ENCODE data around the gene HCLS1. TPM values are rescaled to one million over a fixed set of nuclear protein-coding genes. Genes with fewer than 3 reads are reported as not detected.

HCLS1 gene
- total RNA-seq, 1 experiment from 2014 or later = 203 TPM

DNA sequence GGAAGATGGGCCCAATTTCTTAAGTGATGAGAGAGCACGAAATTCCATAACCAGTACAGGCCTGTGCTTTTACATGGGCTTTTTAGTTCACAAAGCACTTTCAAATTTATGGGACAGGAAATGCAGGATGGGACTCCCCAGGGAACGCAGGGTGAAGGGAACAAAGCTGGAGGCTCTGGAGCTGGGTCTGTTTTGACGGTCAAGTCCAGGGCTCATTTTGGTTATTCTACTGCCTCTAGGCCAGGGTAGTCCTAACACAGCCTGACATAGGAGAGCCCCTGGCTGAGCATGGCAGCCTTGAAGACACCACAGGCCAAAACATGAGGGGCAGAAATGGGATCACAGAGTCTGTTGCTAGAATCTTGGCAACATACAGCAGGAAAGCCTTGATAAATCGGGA is 33.5 kb downstream of the HCLS1 start:
- H4K20me1 ChIP-seq (ENCODE audit: insufficient read depth, low read depth, low read length) = no peaks in the 10 kb centered on the region
- DNase-seq = no peak
- no peak overlapping the region for H3K9ac ChIP-seq (ENCODE audit: low read length)
- no peak overlapping the region for H3K27ac ChIP-seq (ENCODE audit: low read length)
- no peaks in the 10 kb centered on the region for H3K9me2 ChIP-seq (replicated peaks; ENCODE audit: insufficient read depth, low read length)
- H3K79me2 ChIP-seq (ENCODE audit: low read length) = no peaks in the 10 kb centered on the region
- H2AFZ ChIP-seq (ENCODE audit: low read length) = no peak overlapping the region
- no peaks in the 10 kb centered on the region for H3K4me1 ChIP-seq (ENCODE audit: low read length)
- H3K4me2 ChIP-seq (ENCODE audit: low read depth, low read length, poor library complexity, severe bottlenecking) = no peak overlapping the region
- no peak overlapping the region for H3K4me3 ChIP-seq (ENCODE audit: low read length)
- H3K27me3 ChIP-seq (ENCODE audit: low read length) = no peaks in the 10 kb centered on the region
- peaks cover 6% of the 10 kb centered on the region; the same call in 1 of the 2 replicates for H3K36me3 ChIP-seq (ENCODE audit: insufficient read depth, low read length)
- no peaks in the 10 kb centered on the region for H3K9me3 ChIP-seq (ENCODE audit: low read length)

DNA sequence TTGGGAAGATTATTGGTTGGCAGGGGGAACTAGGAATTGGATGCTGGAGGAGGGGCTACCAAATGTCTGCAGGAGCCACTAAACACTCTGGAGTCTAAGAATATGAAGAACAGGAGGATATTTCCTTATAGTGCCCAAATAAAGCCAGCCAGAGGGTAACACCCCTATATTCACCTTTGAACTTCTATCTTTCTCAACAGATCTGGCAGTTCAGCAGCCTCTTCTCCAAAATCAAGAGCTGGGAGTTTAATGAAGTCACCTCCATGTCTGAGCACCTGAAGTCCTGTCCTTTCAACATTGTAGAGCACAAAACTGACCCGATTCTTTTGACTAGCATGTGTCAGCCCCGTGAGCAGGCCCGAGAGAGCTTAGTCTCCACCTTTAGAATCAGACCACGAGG is 34.2 kb downstream of the HCLS1 start:
- no peaks in the 10 kb centered on the region for H4K20me1 ChIP-seq (ENCODE audit: insufficient read depth, low read depth, low read length)
- H3K27ac ChIP-seq (ENCODE audit: low read length) = no peak overlapping the region
- no peaks in the 10 kb centered on the region for H3K79me2 ChIP-seq (ENCODE audit: low read length)
- H3K4me2 ChIP-seq (ENCODE audit: low read depth, low read length, poor library complexity, severe bottlenecking) = no peak overlapping the region
- H3K27me3 ChIP-seq (ENCODE audit: low read length) = no peaks in the 10 kb centered on the region
- H2AFZ ChIP-seq (ENCODE audit: low read length) = no peak overlapping the region
- no peaks in the 10 kb centered on the region for H3K9me3 ChIP-seq (ENCODE audit: low read length)
- H3K36me3 ChIP-seq (ENCODE audit: insufficient read depth, low read length) = peaks cover under 1% of the 10 kb centered on the region; the same call in 1 of the 2 replicates
- no peak overlapping the region for H3K4me3 ChIP-seq (ENCODE audit: low read length)
- H3K9me2 ChIP-seq (replicated peaks; ENCODE audit: insufficient read depth, low read length) = no peaks in the 10 kb centered on the region
- H3K9ac ChIP-seq (ENCODE audit: low read length) = no peak overlapping the region
- H3K4me1 ChIP-seq (ENCODE audit: low read length) = no peaks in the 10 kb centered on the region
- DNase-seq = no peak

DNA sequence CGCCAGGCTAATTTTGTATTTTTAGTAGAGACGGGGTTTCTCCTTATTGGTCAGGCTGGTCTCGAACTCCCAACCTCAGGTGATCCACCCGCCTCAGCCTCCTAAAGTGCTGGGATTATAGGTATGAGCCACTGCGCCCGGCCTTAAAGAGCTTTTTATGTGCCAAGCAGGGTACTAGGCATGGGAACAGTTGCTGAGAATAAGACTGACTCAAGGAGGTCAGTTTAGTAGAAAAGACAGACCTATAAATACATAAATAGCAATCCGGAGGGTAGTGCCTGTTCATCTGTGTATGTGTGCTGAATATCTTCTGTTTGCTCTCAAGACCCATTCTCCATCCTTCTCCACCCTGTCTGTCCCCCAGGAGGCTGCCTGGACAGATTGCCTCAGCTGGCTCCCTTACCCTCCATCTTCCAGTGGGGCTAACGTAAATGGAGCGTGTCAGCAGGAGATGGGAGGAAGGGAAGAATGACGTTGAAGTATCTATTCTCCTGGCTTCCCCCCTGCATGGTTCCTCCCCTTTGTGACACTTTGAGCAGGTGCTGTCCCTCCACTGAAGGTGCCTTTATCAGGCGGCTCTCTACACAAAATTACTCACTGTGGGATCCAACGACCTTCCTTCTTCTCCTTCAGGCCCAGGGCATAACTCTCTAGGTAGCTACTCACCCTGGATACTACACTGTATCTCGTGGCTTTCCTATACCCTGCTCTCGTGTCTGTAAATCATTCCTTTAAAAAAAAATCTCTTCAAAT is 36.4 kb downstream of the HCLS1 start:
- Histone ChIP-seq H3K9me2 (replicated peaks; ENCODE audit: insufficient read depth, low read length) (no peaks in the 10 kb centered on the region), H2AFZ (ENCODE audit: low read length) (no peak overlapping the region), H3K27me3 (ENCODE audit: low read length) (no peaks in the 10 kb centered on the region), H3K4me2 (ENCODE audit: low read depth, low read length, poor library complexity, severe bottlenecking) (no peak overlapping the region), H3K9me3 (ENCODE audit: low read length) (no peaks in the 10 kb centered on the region), H3K79me2 (ENCODE audit: low read length) (no peaks in the 10 kb centered on the region), H3K36me3 (ENCODE audit: insufficient read depth, low read length) (no peaks in the 10 kb centered on the region), H4K20me1 (ENCODE audit: insufficient read depth, low read depth, low read length) (no peaks in the 10 kb centered on the region), H3K4me1 (ENCODE audit: low read length) (no peaks in the 10 kb centered on the region), H3K27ac (ENCODE audit: low read length) (no peak overlapping the region), H3K4me3 (ENCODE audit: low read length) (no peak overlapping the region), H3K9ac (ENCODE audit: low read length) (no peak overlapping the region)
- DNase-seq = no peak

DNA sequence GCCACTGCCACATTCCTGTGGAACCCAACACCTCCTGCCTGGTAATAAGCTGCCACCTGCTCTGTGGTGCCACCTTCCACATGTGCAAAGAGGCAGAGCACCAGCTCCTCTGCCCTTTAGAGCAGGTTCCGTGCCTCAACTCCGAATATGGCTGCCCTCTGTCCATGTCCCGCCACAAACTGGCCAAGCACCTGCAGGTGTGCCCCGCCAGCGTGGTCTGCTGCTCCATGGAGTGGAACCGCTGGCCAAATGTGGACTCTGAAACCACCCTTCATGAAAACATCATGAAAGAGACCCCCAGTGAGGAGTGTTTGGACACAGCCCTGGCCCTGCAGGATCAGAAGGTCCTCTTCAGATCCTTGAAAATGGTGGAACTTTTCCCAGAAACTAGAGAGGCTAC is 39.2 kb downstream of the HCLS1 start:
- H2AFZ ChIP-seq (ENCODE audit: low read length) = no peak overlapping the region
- no peak overlapping the region for H3K9ac ChIP-seq (ENCODE audit: low read length)
- H3K9me3 ChIP-seq (ENCODE audit: low read length) = no peaks in the 10 kb centered on the region
- H3K4me2 ChIP-seq (ENCODE audit: low read depth, low read length, poor library complexity, severe bottlenecking) = no peak overlapping the region
- no peaks in the 10 kb centered on the region for H3K36me3 ChIP-seq (ENCODE audit: insufficient read depth, low read length)
- no peak overlapping the region for H3K27ac ChIP-seq (ENCODE audit: low read length)
- no peaks in the 10 kb centered on the region for H3K4me1 ChIP-seq (ENCODE audit: low read length)
- no peak for DNase-seq
- H4K20me1 ChIP-seq (ENCODE audit: insufficient read depth, low read depth, low read length) = no peaks in the 10 kb centered on the region
- H3K4me3 ChIP-seq (ENCODE audit: low read length) = no peak overlapping the region
- H3K9me2 ChIP-seq (replicated peaks; ENCODE audit: insufficient read depth, low read length) = no peaks in the 10 kb centered on the region
- H3K79me2 ChIP-seq (ENCODE audit: low read length) = no peaks in the 10 kb centered on the region
- no peaks in the 10 kb centered on the region for H3K27me3 ChIP-seq (ENCODE audit: low read length)

DNA sequence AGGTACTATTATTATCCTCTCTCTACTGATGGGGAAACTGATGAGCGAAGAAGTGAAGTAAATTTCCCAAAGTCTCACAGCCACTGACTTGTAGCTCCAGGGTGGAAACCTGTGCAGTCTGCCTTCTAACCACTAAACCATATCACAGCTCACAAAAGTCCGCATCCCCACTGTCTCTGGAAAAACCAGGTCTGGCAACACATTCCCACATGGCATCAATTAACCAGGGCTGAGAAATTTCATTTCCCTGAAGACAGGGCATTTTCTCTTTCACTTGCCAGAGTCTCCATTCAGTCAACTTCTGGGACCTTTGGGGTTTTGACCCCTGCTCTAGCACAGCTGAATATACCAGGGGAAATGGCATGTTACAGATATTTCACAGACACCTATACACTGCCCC is 41.0 kb downstream of the HCLS1 start:
- Histone ChIP-seq H3K9me3 (ENCODE audit: low read length) (no peaks in the 10 kb centered on the region), H3K9me2 (replicated peaks; ENCODE audit: insufficient read depth, low read length) (no peaks in the 10 kb centered on the region), H3K36me3 (ENCODE audit: insufficient read depth, low read length) (no peaks in the 10 kb centered on the region), H3K4me1 (ENCODE audit: low read length) (peaks cover 2% of the 10 kb centered on the region; the same call in 1 of the 2 replicates), H2AFZ (ENCODE audit: low read length) (no peak overlapping the region), H3K9ac (ENCODE audit: low read length) (no peak overlapping the region), H3K79me2 (ENCODE audit: low read length) (no peaks in the 10 kb centered on the region), H4K20me1 (ENCODE audit: insufficient read depth, low read depth, low read length) (no peaks in the 10 kb centered on the region), H3K4me3 (ENCODE audit: low read length) (no peak overlapping the region), H3K4me2 (ENCODE audit: low read depth, low read length, poor library complexity, severe bottlenecking) (no peak overlapping the region), H3K27ac (ENCODE audit: low read length) (no peak overlapping the region), H3K27me3 (ENCODE audit: low read length) (no peaks in the 10 kb centered on the region)
- DNase-seq = no peak

DNA sequence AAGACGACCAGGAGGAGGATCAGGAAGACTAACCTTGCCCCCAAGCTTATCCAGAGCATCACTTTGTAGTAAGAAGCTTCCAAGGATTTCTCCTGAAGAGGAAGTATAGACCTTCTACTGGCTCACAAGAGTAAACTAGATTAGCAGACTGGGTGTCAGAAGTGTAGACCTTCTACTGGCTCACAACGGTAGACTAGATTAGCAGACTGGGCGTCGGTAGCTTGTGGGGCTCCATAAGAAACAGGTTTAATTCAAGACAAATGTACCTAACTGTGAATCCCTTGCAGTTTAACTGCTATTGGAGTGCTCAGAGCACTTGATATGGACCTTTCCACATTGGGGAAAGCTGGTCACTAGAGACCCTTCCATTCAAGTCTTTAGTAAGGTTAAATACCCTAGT is 54.6 kb downstream of the HCLS1 start:
- H3K27ac ChIP-seq (ENCODE audit: low read length) = no peak overlapping the region
- no peaks in the 10 kb centered on the region for H3K4me1 ChIP-seq (ENCODE audit: low read length)
- no peaks in the 10 kb centered on the region for H3K9me3 ChIP-seq (ENCODE audit: low read length)
- no peak for DNase-seq
- H4K20me1 ChIP-seq (ENCODE audit: insufficient read depth, low read depth, low read length) = no peaks in the 10 kb centered on the region
- no peak overlapping the region for H2AFZ ChIP-seq (ENCODE audit: low read length)
- no peaks in the 10 kb centered on the region for H3K9me2 ChIP-seq (replicated peaks; ENCODE audit: insufficient read depth, low read length)
- H3K36me3 ChIP-seq (ENCODE audit: insufficient read depth, low read length) = no peaks in the 10 kb centered on the region
- H3K79me2 ChIP-seq (ENCODE audit: low read length) = no peaks in the 10 kb centered on the region
- H3K4me3 ChIP-seq (ENCODE audit: low read length) = no peak overlapping the region
- no peak overlapping the region for H3K9ac ChIP-seq (ENCODE audit: low read length)
- no peaks in the 10 kb centered on the region for H3K27me3 ChIP-seq (ENCODE audit: low read length)
- H3K4me2 ChIP-seq (ENCODE audit: low read depth, low read length, poor library complexity, severe bottlenecking) = no peak overlapping the region

DNA sequence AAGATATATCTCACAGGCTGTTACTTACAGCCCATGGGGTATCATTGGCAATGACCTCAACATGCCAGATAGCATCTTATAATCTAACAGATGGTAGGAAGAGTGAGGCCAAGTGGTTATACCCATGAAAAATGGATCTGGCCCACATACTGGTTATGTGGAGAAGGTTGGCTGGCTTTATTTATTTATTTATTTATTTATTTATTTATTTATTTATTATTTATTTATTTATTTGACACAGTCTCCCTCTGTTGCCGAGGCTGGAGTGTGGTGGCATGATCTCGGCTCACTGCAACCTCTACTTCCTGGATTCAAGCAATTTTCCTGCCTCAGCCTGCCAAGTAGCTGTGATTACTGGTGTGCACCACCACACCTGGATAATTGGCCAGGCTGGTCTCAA is 55.9 kb downstream of the HCLS1 start:
- Histone ChIP-seq H3K36me3 (ENCODE audit: insufficient read depth, low read length) (no peaks in the 10 kb centered on the region), H3K79me2 (ENCODE audit: low read length) (no peaks in the 10 kb centered on the region), H3K27ac (ENCODE audit: low read length) (no peak overlapping the region), H3K27me3 (ENCODE audit: low read length) (no peaks in the 10 kb centered on the region), H3K4me3 (ENCODE audit: low read length) (no peak overlapping the region), H3K9me2 (replicated peaks; ENCODE audit: insufficient read depth, low read length) (no peaks in the 10 kb centered on the region), H3K9ac (ENCODE audit: low read length) (no peak overlapping the region), H4K20me1 (ENCODE audit: insufficient read depth, low read depth, low read length) (no peaks in the 10 kb centered on the region), H3K9me3 (ENCODE audit: low read length) (no peaks in the 10 kb centered on the region), H3K4me2 (ENCODE audit: low read depth, low read length, poor library complexity, severe bottlenecking) (no peak overlapping the region), H3K4me1 (ENCODE audit: low read length) (no peaks in the 10 kb centered on the region), H2AFZ (ENCODE audit: low read length) (no peak overlapping the region)
- no peak for DNase-seq

DNA sequence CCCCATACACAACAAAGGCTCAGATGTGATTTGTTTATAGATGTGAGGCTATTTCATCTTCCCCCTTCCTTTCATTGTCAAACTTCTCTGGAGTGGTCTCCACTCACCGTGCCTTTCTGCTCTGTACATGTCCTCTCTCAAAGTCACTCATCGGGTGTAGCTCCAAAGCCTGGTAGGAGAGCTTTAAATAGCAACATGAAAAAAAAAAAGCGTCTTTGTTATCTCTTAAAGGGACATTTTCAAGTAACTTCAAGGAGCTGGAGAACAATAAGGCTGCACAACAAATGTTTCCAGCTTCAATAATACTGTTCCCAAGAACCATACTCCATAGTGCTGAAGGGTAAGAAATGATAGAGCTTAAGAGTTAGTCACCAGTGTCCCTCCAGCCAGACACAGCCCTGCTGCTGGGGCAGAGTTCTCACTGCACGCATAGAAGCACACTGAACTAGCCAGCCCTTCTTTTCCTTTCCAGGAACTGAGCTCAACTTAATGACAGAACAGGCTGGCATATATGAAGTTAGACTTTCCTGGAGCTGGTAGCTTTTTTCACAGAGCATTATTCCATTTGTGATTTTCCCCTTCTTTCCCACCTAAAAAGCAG is 59.4 kb downstream of the HCLS1 start:
- H3K4me1 ChIP-seq (ENCODE audit: low read length) = no peaks in the 10 kb centered on the region
- H3K9me3 ChIP-seq (ENCODE audit: low read length) = no peaks in the 10 kb centered on the region
- no peaks in the 10 kb centered on the region for H3K36me3 ChIP-seq (ENCODE audit: insufficient read depth, low read length)
- DNase-seq = no peak
- H3K4me2 ChIP-seq (ENCODE audit: low read depth, low read length, poor library complexity, severe bottlenecking) = no peak overlapping the region
- H3K79me2 ChIP-seq (ENCODE audit: low read length) = no peaks in the 10 kb centered on the region
- no peak overlapping the region for H3K27ac ChIP-seq (ENCODE audit: low read length)
- no peaks in the 10 kb centered on the region for H3K9me2 ChIP-seq (replicated peaks; ENCODE audit: insufficient read depth, low read length)
- no peak overlapping the region for H3K4me3 ChIP-seq (ENCODE audit: low read length)
- H4K20me1 ChIP-seq (ENCODE audit: insufficient read depth, low read depth, low read length) = no peaks in the 10 kb centered on the region
- no peak overlapping the region for H2AFZ ChIP-seq (ENCODE audit: low read length)
- H3K27me3 ChIP-seq (ENCODE audit: low read length) = no peaks in the 10 kb centered on the region
- no peak overlapping the region for H3K9ac ChIP-seq (ENCODE audit: low read length)
